DOHH2 (cell line): Measurements from ENCODE around the gene KCNG4.

Source experiments
- H3F3A ChIP-seq: fragments of 200-600 bp; sonication (generic), shearing (Covaris generic); 2 replicates; pipeline ENCODE4 v1.6.0; 2016; ENCODE audit warnings: antibody characterized with exemption, mild to moderate bottlenecking; ENCODE audit not compliant: control insufficient read depth, insufficient read depth
- H3K27ac ChIP-seq: fragments of 200-600 bp; sonication (generic); 2 replicates; pipeline ENCODE4 v1.5.1; 2014; ENCODE audit warnings: low read depth, mild to moderate bottlenecking, low read length, moderate library complexity
- H3K27me3 ChIP-seq: fragments of 200-600 bp; sonication (generic); 2 replicates; pipeline ENCODE4 v1.6.1; 2014; ENCODE audit warnings: mild to moderate bottlenecking, low read length, mixed read lengths; ENCODE audit not compliant: control insufficient read depth
- H3K36me3 ChIP-seq: fragments of 200-600 bp; sonication (generic); 2 replicates; pipeline ENCODE4 v1.6.1; 2014; ENCODE audit warnings: mild to moderate bottlenecking, low read length, moderate library complexity, mixed read lengths; ENCODE audit not compliant: control insufficient read depth
- H3K4me1 ChIP-seq: fragments of 200-600 bp; sonication (generic); 2 replicates; pipeline ENCODE4 v1.6.1; 2014; ENCODE audit warnings: mild to moderate bottlenecking, low read length, mixed read lengths; ENCODE audit not compliant: control insufficient read depth
- H3K4me2 ChIP-seq: fragments of 200-600 bp; sonication (generic); 2 replicates; pipeline ENCODE4 v1.6.0; 2014; ENCODE audit warnings: mild to moderate bottlenecking, low read length, moderate library complexity
- H3K4me3 ChIP-seq: fragments of 200-600 bp; sonication (generic); 2 replicates; pipeline ENCODE4 v1.5.1; 2014; ENCODE audit warnings: mild to moderate bottlenecking, low read length, mixed read lengths
- H3K79me2 ChIP-seq: fragments of 200-600 bp; sonication (generic); 2 replicates; pipeline ENCODE4 v1.6.1; 2014; ENCODE audit warnings: mild to moderate bottlenecking, low read length, mixed read lengths; ENCODE audit not compliant: control insufficient read depth
- H3K9me2 ChIP-seq: fragments of 200-600 bp; sonication (generic); replicated peaks from 2 replicates; pipeline ENCODE4 v1.6.1; 2014; ENCODE audit warnings: mild to moderate bottlenecking, low read length, mixed read lengths; ENCODE audit not compliant: control insufficient read depth
- H3K9me3 ChIP-seq: fragments of 200-600 bp; sonication (generic); 2 replicates; pipeline ENCODE4 v1.6.1; 2014; ENCODE audit warnings: antibody characterized with exemption, low read length, mixed read lengths; ENCODE audit not compliant: control insufficient read depth, insufficient read depth
- H4K20me1 ChIP-seq: fragments of 200-600 bp; sonication (generic); 2 replicates; pipeline ENCODE4 v1.6.0; 2014; ENCODE audit warnings: low read depth, mild to moderate bottlenecking, antibody characterized with exemption, low read length, moderate library complexity; ENCODE audit not compliant: control insufficient read depth, insufficient read depth
- CTCF ChIP-seq: fragments of 200-600 bp; sonication (generic); IDR thresholded peaks from one replicate; pipeline ENCODE4 v1.5.1; 2014; ENCODE audit warnings: antibody characterized with exemption, mild to moderate bottlenecking, low read depth, low read length; ENCODE audit not compliant: poor library complexity, severe bottlenecking
- EZH2phosphoT487 ChIP-seq: fragments of 200-600 bp; sonication (generic); IDR thresholded peaks from 2 replicates; pipeline ENCODE4 v1.6.1; 2017; ENCODE audit warnings: borderline replicate concordance, mild to moderate bottlenecking, antibody characterized with exemption, low read length, moderate library complexity, mixed read lengths

The KCNG4 gene

DNA sequence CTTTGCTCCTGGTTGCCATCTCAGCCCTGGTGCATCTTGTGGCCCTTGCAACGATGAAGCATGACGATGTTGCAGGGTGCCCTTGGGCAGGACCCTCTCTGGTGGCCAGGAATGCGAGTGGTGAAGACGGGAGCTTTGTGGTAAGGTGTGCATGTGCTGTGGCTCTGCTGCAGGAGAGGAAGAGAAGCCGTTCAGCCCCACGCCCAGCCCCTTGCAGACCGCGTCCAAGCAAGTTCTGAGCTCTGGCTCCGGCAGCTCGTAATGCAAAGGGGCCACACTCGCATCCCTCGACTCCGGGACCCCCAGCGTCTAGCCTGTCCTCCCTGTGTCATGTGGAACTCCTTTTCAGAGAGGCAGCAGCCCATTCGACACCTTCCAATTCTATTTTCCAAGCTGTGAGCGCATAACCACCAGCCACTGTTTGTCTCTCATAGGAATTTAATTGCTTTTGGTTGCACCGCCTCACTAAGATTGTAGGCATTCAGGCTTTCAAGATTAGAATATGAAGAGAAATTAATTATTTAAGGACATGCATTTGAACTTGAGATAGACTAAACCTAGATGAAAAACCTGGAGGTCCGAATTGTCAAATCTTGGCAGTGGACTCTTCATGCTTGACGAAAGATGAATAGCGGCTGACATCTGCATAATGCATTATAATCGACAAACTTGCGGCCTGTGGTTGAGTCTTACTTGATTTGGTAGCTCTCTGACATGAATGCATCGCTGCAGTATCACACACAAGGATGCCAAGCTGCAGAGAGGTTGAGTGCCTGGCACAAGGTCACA is 21.1 kb upstream of the KCNG4 start:
- Histone ChIP-seq H3K27ac (no peak overlapping the region), H3K4me2 (no peak overlapping the region), H3K9me2 (no peaks in the 10 kb centered on the region), H3K79me2 (no peaks in the 10 kb centered on the region), H4K20me1 (no peaks in the 10 kb centered on the region), H3K4me3 (no peak overlapping the region), H3K9me3 (no peaks in the 10 kb centered on the region), H3F3A (no peaks in the 10 kb centered on the region), H3K27me3 (peaks cover 3% of the 10 kb centered on the region; the same call in 1 of the 2 replicates), H3K36me3 (no peaks in the 10 kb centered on the region), H3K4me1 (no peaks in the 10 kb centered on the region)
- TF ChIP-seq CTCF = no peak
- TF ChIP-seq EZH2phosphoT487 = no peak

DNA sequence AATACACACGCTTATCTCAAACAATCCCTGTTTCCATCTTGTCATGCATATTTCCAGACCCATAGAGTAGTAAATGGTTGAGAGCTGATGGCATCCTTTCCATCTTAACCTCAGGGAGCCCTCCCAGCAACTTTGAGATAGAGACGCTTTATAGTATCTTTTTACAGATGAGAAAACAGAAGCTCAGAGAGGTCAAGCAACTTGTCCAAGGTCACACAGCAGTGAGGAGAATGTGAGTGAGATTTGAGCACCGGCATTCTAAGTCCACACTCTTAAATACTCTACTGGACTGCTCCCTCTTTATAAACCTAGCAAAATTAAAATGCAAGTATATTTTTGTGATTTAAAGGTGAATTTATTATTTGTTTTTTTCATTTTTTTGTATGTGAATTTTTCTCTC is 19.9 kb upstream of the KCNG4 start:
- H3K36me3 ChIP-seq = no peaks in the 10 kb centered on the region

DNA sequence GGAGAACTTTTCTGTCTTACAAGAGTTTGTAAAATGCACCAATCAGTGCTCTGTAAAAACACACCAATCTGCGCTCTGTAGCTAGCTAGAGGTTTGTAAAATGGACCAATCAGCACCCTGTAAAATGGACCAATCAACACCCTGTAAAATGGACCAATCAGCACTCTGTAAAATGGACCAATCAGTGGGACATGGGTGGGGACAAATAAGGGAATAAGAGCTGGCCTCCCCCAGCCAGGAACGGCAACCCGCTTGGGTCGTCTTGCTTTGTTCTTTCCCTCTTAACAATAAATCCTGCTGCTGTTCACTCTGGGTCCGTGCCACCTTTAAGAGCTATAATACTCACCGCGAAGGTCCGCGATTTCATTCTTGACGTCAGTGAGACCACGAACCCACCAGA is 18.5 kb upstream of the KCNG4 start:
- Histone ChIP-seq H3K9me2 (no peaks in the 10 kb centered on the region), H4K20me1 (no peaks in the 10 kb centered on the region), H3K27me3 (peaks cover 3% of the 10 kb centered on the region; the same call in 1 of the 2 replicates), H3K9me3 (no peaks in the 10 kb centered on the region), H3K4me1 (peaks cover 20% of the 10 kb centered on the region), H3K79me2 (no peaks in the 10 kb centered on the region), H3K27ac (no peak overlapping the region), H3K4me3 (no peak overlapping the region), H3K36me3 (no peaks in the 10 kb centered on the region), H3F3A (no peaks in the 10 kb centered on the region), H3K4me2 (no peak overlapping the region)
- TF ChIP-seq CTCF (no peak), EZH2phosphoT487 (no peak)

More for the DNA sequence above, 19.9 kb upstream of the KCNG4 start:
- no peak overlapping the region for H3K4me3 ChIP-seq
- peaks cover 6% of the 10 kb centered on the region for H3K4me1 ChIP-seq
- H3K79me2 ChIP-seq = no peaks in the 10 kb centered on the region
- H3K27ac ChIP-seq = no peak overlapping the region
- no peaks in the 10 kb centered on the region for H4K20me1 ChIP-seq
- TF ChIP-seq EZH2phosphoT487 = no peak
- no peak for TF ChIP-seq CTCF
- H3K9me3 ChIP-seq = no peaks in the 10 kb centered on the region
- peaks cover 3% of the 10 kb centered on the region; the same call in 1 of the 2 replicates for H3K27me3 ChIP-seq
- H3K4me2 ChIP-seq = no peak overlapping the region
- no peaks in the 10 kb centered on the region for H3K9me2 ChIP-seq
- H3F3A ChIP-seq = no peaks in the 10 kb centered on the region
